ENCODE results near the gene LTBP1.
A peak's percentile ranks its signal among the peaks of the same experiment; 100 is the strongest.

DNA sequence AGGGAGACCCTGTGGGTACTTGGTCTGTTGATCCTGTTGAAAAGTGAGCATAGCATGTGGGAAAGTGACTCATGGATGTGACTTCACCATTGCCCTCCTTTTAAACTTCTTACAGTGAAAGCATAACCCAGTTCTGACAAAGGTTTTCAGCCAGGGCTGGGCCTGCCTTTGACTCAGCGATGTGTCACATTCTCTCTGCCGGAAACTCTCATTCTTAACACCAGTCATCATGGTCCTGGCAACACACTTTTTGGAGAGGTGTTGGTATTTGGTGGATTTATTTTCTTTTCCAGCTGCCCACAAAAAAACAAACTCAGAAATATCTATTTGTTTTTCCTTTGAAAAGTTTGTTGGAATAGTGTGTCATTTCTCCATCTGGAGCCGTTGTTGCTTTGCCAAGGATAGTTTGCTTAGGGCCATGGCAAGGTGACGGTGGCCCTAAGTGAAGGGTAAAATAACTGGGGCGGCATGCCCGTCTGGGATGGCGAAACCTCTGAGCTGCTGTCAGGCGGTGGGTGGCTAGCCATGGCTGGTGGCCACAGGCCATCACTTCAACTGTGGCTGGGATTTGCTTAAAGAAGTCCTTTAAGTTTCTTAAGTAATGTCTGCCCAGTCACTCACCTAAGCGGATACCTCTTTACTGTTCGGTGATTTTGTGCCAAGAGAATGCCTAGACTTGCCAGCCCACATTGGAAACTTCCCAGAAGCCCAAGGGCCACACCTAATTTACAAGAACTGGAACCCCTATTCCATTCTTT lies 123.3 kb downstream of the LTBP1 start:
- TF ChIP-seq ZNF274 (IDR thresholded peaks at IDR 0.05; ENCODE audit: insufficient read depth, insufficient read length) (no peak), EZH2 (IDR thresholded peaks at IDR 0.05; ENCODE audit: borderline replicate concordance, control insufficient read depth, low read depth, low read length) (no peak), HDAC6 (IDR thresholded peaks at IDR 0.05; ENCODE audit: unreplicated experiment) (no peak), SRF (IDR thresholded peaks at IDR 0.05; ENCODE audit: low read depth in 2 of 2, low read length in 2 of 2) (no peak), ATF7 (IDR thresholded peaks at IDR 0.05; ENCODE audit: low read depth) (no peak), CBFB (IDR thresholded peaks at IDR 0.05; ENCODE audit: low read depth) (0 out of 2 replicates have a peak, but pooled peaks have one; percentile 25)
- TF ChIP-seq, protein P1, sequence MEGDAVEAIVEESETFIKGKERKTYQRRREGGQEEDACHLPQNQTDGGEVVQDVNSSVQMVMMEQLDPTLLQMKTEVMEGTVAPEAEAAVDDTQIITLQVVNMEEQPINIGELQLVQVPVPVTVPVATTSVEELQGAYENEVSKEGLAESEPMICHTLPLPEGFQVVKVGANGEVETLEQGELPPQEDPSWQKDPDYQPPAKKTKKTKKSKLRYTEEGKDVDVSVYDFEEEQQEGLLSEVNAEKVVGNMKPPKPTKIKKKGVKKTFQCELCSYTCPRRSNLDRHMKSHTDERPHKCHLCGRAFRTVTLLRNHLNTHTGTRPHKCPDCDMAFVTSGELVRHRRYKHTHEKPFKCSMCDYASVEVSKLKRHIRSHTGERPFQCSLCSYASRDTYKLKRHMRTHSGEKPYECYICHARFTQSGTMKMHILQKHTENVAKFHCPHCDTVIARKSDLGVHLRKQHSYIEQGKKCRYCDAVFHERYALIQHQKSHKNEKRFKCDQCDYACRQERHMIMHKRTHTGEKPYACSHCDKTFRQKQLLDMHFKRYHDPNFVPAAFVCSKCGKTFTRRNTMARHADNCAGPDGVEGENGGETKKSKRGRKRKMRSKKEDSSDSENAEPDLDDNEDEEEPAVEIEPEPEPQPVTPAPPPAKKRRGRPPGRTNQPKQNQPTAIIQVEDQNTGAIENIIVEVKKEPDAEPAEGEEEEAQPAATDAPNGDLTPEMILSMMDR (IDR thresholded peaks at IDR 0.05 in 2 of 3, conservative IDR thresholded peaks at IDR 0.05 in 1 of 3; ENCODE audit: control insufficient read depth in 2 of 3, extremely low read depth in 1 of 3, insufficient read depth in 1 of 3, low read depth in 3 of 3, low read length in 3 of 3) = no peak
- TF ChIP-seq, protein P2, sequence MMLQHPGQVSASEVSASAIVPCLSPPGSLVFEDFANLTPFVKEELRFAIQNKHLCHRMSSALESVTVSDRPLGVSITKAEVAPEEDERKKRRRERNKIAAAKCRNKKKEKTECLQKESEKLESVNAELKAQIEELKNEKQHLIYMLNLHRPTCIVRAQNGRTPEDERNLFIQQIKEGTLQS (IDR thresholded peaks at IDR 0.05; ENCODE audit: borderline replicate concordance, extremely low read depth, low read depth, low read length) = no peak

Measured in GM12878 (cell line).